Stimulated activated naive B cell treated with anti-CD40 and anti-IgM and Interleukin-4, amounts not matched to agents 10 μg/mL and 1 μg/mL and 100 μg/mL, for 72 hours (primary cell): ENCODE data around the gene HPDL.
A peak's percentile ranks its signal among the peaks of the same experiment; 100 is the strongest.

Experiments
- ATAC-seq, 2 donors: fragments of 150-1000 bp; cut with Tn5 transposase; replicated peaks; 2 replicates each; pipeline ENCODE4 v1.10.0; 2021; ENCODE audit warnings: moderate library complexity in 1 of 2
- DNase-seq: peaks from one replicate; pipeline ENCODE4 v3.0.0; 2021
- H3K27ac Mint-ChIP-seq: one replicate; pipeline ENCODE4 v1.8.0; 2022; ENCODE audit warnings: mild to moderate bottlenecking, mixed read lengths
- H3K27me3 Mint-ChIP-seq, 2 donors: one replicate each; pipeline ENCODE4 v1.8.0; 2022; ENCODE audit warnings: mixed read lengths in 2 of 2
- H3K36me3 Mint-ChIP-seq, 2 donors: one replicate each; pipeline ENCODE4 v1.8.0; 2022; ENCODE audit warnings: mixed read lengths in 2 of 2, mild to moderate bottlenecking in 1 of 2
- H3K4me1 Mint-ChIP-seq, 2 donors: one replicate each; pipeline ENCODE4 v1.8.0; 2022; ENCODE audit warnings: mixed read lengths in 2 of 2, mild to moderate bottlenecking in 1 of 2
- H3K4me3 Mint-ChIP-seq, 2 donors: one replicate each; pipeline ENCODE4 v1.8.0; 2022; ENCODE audit warnings: mild to moderate bottlenecking in 2 of 2, mixed read lengths in 2 of 2, moderate library complexity in 1 of 2
- H3K9me3 Mint-ChIP-seq, 2 donors: one replicate each; pipeline ENCODE4 v1.8.0; 2022; ENCODE audit warnings: mixed read lengths in 2 of 2, mild to moderate bottlenecking in 1 of 2

Gene HPDL

GRCh38 chr1:45305231-45305630 is 21.5 kb upstream of the HPDL start:
- DNase-seq, result no peak
- no peak for ATAC-seq
- Mint-ChIP-seq H3K27me3 (no peaks in the 10 kb centered on the region), H3K9me3 (peaks cover 0 to 3% of the 10 kb centered on the region in 2 donors), H3K27ac (peak overlapping the region; percentile 96), H3K4me3 (peak overlapping the region; percentile 3 to 89), H3K4me1 (peaks cover 24 to 50% of the 10 kb centered on the region in 2 donors), H3K36me3 (no peaks in the 10 kb centered on the region)

- ATAC-seq (peak; percentile 14 to 20), DNase-seq (peak; percentile 41)
- H3K9me3 Mint-ChIP-seq, result peaks cover 0 to 3% of the 10 kb centered on the region in 2 donors
- H3K4me1 Mint-ChIP-seq, result peaks cover 24 to 50% of the 10 kb centered on the region in 2 donors
- peak overlapping the region; percentile 91 for H3K27ac Mint-ChIP-seq
- no peaks in the 10 kb centered on the region for H3K36me3 Mint-ChIP-seq
- H3K27me3 Mint-ChIP-seq, result no peaks in the 10 kb centered on the region
- H3K4me3 Mint-ChIP-seq, result peak overlapping the region; percentile 25 to 71
Observed at GRCh38 chr1:45306319-45306718, 20.4 kb upstream of the HPDL start.

GRCh38 chr1:45306905-45307304 is 19.8 kb upstream of the HPDL start:
- Mint-ChIP-seq H3K27ac (peak overlapping the region; percentile 91), H3K4me1 (peaks cover 21 to 46% of the 10 kb centered on the region in 2 donors), H3K4me3 (no peak overlapping the region)

GRCh38 chr1:45314266-45314665 is 12.4 kb upstream of the HPDL start:
- Mint-ChIP-seq H3K9me3 (no peaks in the 10 kb centered on the region), H3K4me3 (no peak overlapping the region), H3K27ac (no peak overlapping the region), H3K36me3 (no peaks in the 10 kb centered on the region), H3K4me1 (no peaks in the 10 kb centered on the region), H3K27me3 (peaks cover 0 to 3% of the 10 kb centered on the region in 2 donors)
- ATAC-seq (no peak), DNase-seq (no peak)

More at GRCh38 chr1:45306905-45307304, 19.8 kb upstream of the HPDL start:
- DNase-seq, result no peak
- peaks cover 0 to 3% of the 10 kb centered on the region in 2 donors for H3K9me3 Mint-ChIP-seq
- no peaks in the 10 kb centered on the region for H3K36me3 Mint-ChIP-seq
- ATAC-seq, result no peak
- H3K27me3 Mint-ChIP-seq, result no peaks in the 10 kb centered on the region

GRCh38 chr1:45317166-45317565 is 9.5 kb upstream of the HPDL start:
- Mint-ChIP-seq H3K36me3 (no peaks in the 10 kb centered on the region), H3K9me3 (no peaks in the 10 kb centered on the region), H3K27ac (no peak overlapping the region), H3K4me3 (no peak overlapping the region), H3K4me1 (no peaks in the 10 kb centered on the region), H3K27me3 (peaks cover 0 to 3% of the 10 kb centered on the region in 2 donors)
- no peak for DNase-seq
- no peak for ATAC-seq

- no peak for DNase-seq
- Mint-ChIP-seq H3K27me3 (no peaks in the 10 kb centered on the region), H3K27ac (no peak overlapping the region), H3K36me3 (no peaks in the 10 kb centered on the region), H3K4me1 (no peaks in the 10 kb centered on the region), H3K4me3 (no peak overlapping the region), H3K9me3 (no peaks in the 10 kb centered on the region)
- no peak for ATAC-seq
Observed at GRCh38 chr1:45319761-45320160, 6.9 kb upstream of the HPDL start.

GRCh38 chr1:45321444-45321843 is 5.3 kb upstream of the HPDL start:
- no peak overlapping the region for H3K27ac Mint-ChIP-seq
- DNase-seq (no peak), ATAC-seq (no peak)
- H3K27me3 Mint-ChIP-seq, result no peaks in the 10 kb centered on the region
- no peaks in the 10 kb centered on the region for H3K9me3 Mint-ChIP-seq
- peaks cover under 1 to 2% of the 10 kb centered on the region in 2 donors for H3K4me1 Mint-ChIP-seq
- H3K36me3 Mint-ChIP-seq, result no peaks in the 10 kb centered on the region
- H3K4me3 Mint-ChIP-seq, result no peak overlapping the region

GRCh38 chr1:45322486-45323040 is 4.1 kb upstream of the HPDL start:
- Mint-ChIP-seq H3K27me3 (no peaks in the 10 kb centered on the region), H3K4me3 (no peak overlapping the region), H3K36me3 (no peaks in the 10 kb centered on the region), H3K9me3 (no peaks in the 10 kb centered on the region), H3K4me1 (peaks cover 2 to 7% of the 10 kb centered on the region in 2 donors), H3K27ac (no peak overlapping the region)
- ATAC-seq (no peak), DNase-seq (no peak)

GRCh38 chr1:45325851-45326506 is 716 bp upstream of the HPDL start:
- DNase-seq (no peak), ATAC-seq (no peak)
- peaks cover 18 to 29% of the 10 kb centered on the region in 2 donors for H3K4me1 Mint-ChIP-seq
- peak overlapping the region; percentile 83 to 89 for H3K4me3 Mint-ChIP-seq
- H3K9me3 Mint-ChIP-seq, result no peaks in the 10 kb centered on the region
- H3K27ac Mint-ChIP-seq, result peak overlapping the region; percentile 80
- no peaks in the 10 kb centered on the region for H3K27me3 Mint-ChIP-seq
- H3K36me3 Mint-ChIP-seq, result peaks cover 15 to 29% of the 10 kb centered on the region in 2 donors

- no peak for DNase-seq
- no peak for ATAC-seq
- no peaks in the 10 kb centered on the region for H3K27me3 Mint-ChIP-seq
- H3K4me1 Mint-ChIP-seq, result peaks cover 18 to 29% of the 10 kb centered on the region in 2 donors
- H3K27ac Mint-ChIP-seq, result peak overlapping the region; percentile 67
- H3K36me3 Mint-ChIP-seq, result peaks cover 15 to 35% of the 10 kb centered on the region in 2 donors
- no peaks in the 10 kb centered on the region for H3K9me3 Mint-ChIP-seq
- peak overlapping the region; percentile 83 to 89 for H3K4me3 Mint-ChIP-seq
Observed at GRCh38 chr1:45327644-45328515, 1.2 kb downstream of the HPDL start.

- DNase-seq (no peak), ATAC-seq (no peak)
- Mint-ChIP-seq H3K4me3 (peak overlapping the region; percentile 60 to 64), H3K4me1 (peaks cover 18 to 29% of the 10 kb centered on the region in 2 donors), H3K27me3 (no peaks in the 10 kb centered on the region), H3K36me3 (peaks cover 15 to 42% of the 10 kb centered on the region in 2 donors), H3K27ac (no peak overlapping the region), H3K9me3 (no peaks in the 10 kb centered on the region)
Observed at GRCh38 chr1:45328680-45329079, 2.0 kb downstream of the HPDL start.

- H3K4me3 Mint-ChIP-seq, result no peak overlapping the region
- H3K9me3 Mint-ChIP-seq, result no peaks in the 10 kb centered on the region
- no peak for DNase-seq
- no peak overlapping the region for H3K27ac Mint-ChIP-seq
- no peak for ATAC-seq
- no peaks in the 10 kb centered on the region for H3K27me3 Mint-ChIP-seq
- H3K36me3 Mint-ChIP-seq, result peaks cover 15 to 46% of the 10 kb centered on the region in 2 donors
- peaks cover 21 to 31% of the 10 kb centered on the region in 2 donors for H3K4me1 Mint-ChIP-seq
Observed at GRCh38 chr1:45329445-45329844, 2.8 kb downstream of the HPDL start.

- H3K27ac Mint-ChIP-seq, result no peak overlapping the region
- no peaks in the 10 kb centered on the region for H3K27me3 Mint-ChIP-seq
- ATAC-seq (no peak), DNase-seq (no peak)
- H3K9me3 Mint-ChIP-seq, result no peaks in the 10 kb centered on the region
- H3K36me3 Mint-ChIP-seq, result peaks cover 17 to 49% of the 10 kb centered on the region in 2 donors
- peaks cover 24 to 32% of the 10 kb centered on the region in 2 donors for H3K4me1 Mint-ChIP-seq
- no peak overlapping the region for H3K4me3 Mint-ChIP-seq
Observed at GRCh38 chr1:45331436-45332345, 5.0 kb downstream of the HPDL start.

- peaks cover 18 to 49% of the 10 kb centered on the region in 2 donors for H3K36me3 Mint-ChIP-seq
- H3K27me3 Mint-ChIP-seq, result no peaks in the 10 kb centered on the region
- no peak overlapping the region for H3K4me3 Mint-ChIP-seq
- ATAC-seq, result no peak
- H3K9me3 Mint-ChIP-seq, result no peaks in the 10 kb centered on the region
- H3K4me1 Mint-ChIP-seq, result peaks cover 24 to 29% of the 10 kb centered on the region in 2 donors
- H3K27ac Mint-ChIP-seq, result no peak overlapping the region
- no peak for DNase-seq
Observed at GRCh38 chr1:45332346-45332720, 5.6 kb downstream of the HPDL start.
